B cell (primary cell): ENCODE measurements around the gene NR3C2.

ENCODE experiments used
- CTCF ChIP-seq: fragments of 200-600 bp; IDR thresholded peaks from one replicate; pipeline ENCODE4 v1.8.0; 2022; ENCODE audit warnings: antibody characterized with exemption, mild to moderate bottlenecking
- EZH2 ChIP-seq: IDR thresholded peaks from 2 replicates; pipeline ENCODE4 v1.6.1; 2012; ENCODE audit warnings: borderline replicate concordance, low read depth, mild to moderate bottlenecking, moderate library complexity, low read length; ENCODE audit not compliant: insufficient read depth, poor library complexity, severe bottlenecking

- no peak for TF ChIP-seq CTCF
- TF ChIP-seq EZH2: no peak
Measured at GRCh38 chr4:148447681-148448080, 5.5 kb upstream of the NR3C2 start.
